ENCODE measurements around the gene ADAMTSL4. TPM values are rescaled to one million over a fixed set of nuclear protein-coding genes. Genes with fewer than 3 reads are reported as not detected.

Gene ADAMTSL4
- total and polyA plus RNA-seq, 2 of the 8 experiments (the other 6 are each of a cell fraction or from before 2014, with no cell fraction given) = 4.2 to 5.4 TPM

GRCh38 chr1:150555971-150556865, 7.0 kb downstream of the ADAMTSL4 start:
- H3K9ac ChIP-seq (replicated peaks in 1 of 4; ENCODE audit: extremely low read depth in 1 of 4, low read depth in 3 of 4, low read length in 3 of 4) = no peak overlapping the region
- H2BK5ac ChIP-seq (ENCODE audit: low read depth, low read length) = peak overlapping the region; percentile 29; the same call in 1 of the 2 replicates
- no peak overlapping the region for H2BK20ac ChIP-seq (ENCODE audit: low read length)
- H2BK15ac ChIP-seq (ENCODE audit: low read length) = no peak overlapping the region
- no peak overlapping the region for H3K4ac ChIP-seq (replicated peaks; ENCODE audit: insufficient read length, low read depth, low read length)
- H3K23me2 ChIP-seq (ENCODE audit: low read depth, low read length) = no peaks in the 10 kb centered on the region; the same call in 1 of the 2 replicates
- H4K91ac ChIP-seq (replicated peaks; ENCODE audit: insufficient read length, low read length) = no peak overlapping the region
- H3K56ac ChIP-seq (replicated peaks; ENCODE audit: insufficient read length, low read depth, low read length) = no peak overlapping the region
- H3K27me3 ChIP-seq (replicated peaks in 1 of 4; ENCODE audit: control insufficient read depth in 3 of 4, extremely low read depth in 1 of 4, insufficient read depth in 3 of 4, low read length in 3 of 4) = no peaks in the 10 kb centered on the region; a peak in 1 of 7 replicates
- no peak overlapping the region for H4K5ac ChIP-seq (ENCODE audit: insufficient read length, low read depth, low read length)
- 0 out of 2 replicates have a peak overlapping the region, but pooled peaks have one; percentile 29 for H2AK5ac ChIP-seq (ENCODE audit: low read depth, low read length)
- no peak for FAIRE-seq
- ChIA-PET CTCF (ENCODE audit: partially characterized antibody) (interaction anchor here (0.5 to 13.7 kb wide), 6 partner anchors 13 to 172 kb away, joined by 3 to 210 read pairs (median 4); no protein-coding TSS in a partner anchor), POLR2A (ENCODE audit: partially characterized antibody) (interaction anchor here (0.9 to 43.7 kb wide), 4 partner anchors 22 to 418 kb away, joined by 4 to 1380 read pairs (median 509); partner anchors contain the start of genes CERS2, ENSA and MCL1)
- H3K79me2 ChIP-seq (ENCODE audit: control insufficient read depth in 1 of 2, insufficient read depth in 2 of 2, low read length in 2 of 2) = 0 out of 4 replicates have a peak, but pooled peaks cover 0 to 5% of the 10 kb centered on the region in 2 experiments
- H3K14ac ChIP-seq (ENCODE audit: insufficient read length) = no peak overlapping the region
- no peak overlapping the region for H4K8ac ChIP-seq (ENCODE audit: extremely low read depth, insufficient read depth, low read length)
- H3K9me3 ChIP-seq (ENCODE audit: insufficient read depth in 2 of 2, low read depth in 1 of 2, low read length in 1 of 2) = no peaks in the 10 kb centered on the region
- H3K4me1 ChIP-seq (replicated peaks in 1 of 4; ENCODE audit: control insufficient read depth in 3 of 4, insufficient read depth in 4 of 4, low read length in 3 of 4) = peaks cover 2 to 23% (median 11%) of the 10 kb centered on the region in 4 experiments
- peak overlapping the region; percentile 78; the same call in 1 of the 2 replicates for H2BK12ac ChIP-seq (ENCODE audit: low read depth, low read length)
- H3K36me3 ChIP-seq (ENCODE audit: control insufficient read depth in 2 of 4, insufficient read depth in 4 of 4, low read length in 3 of 4) = peaks cover 0 to 4% (median 2%) of the 10 kb centered on the region in 4 experiments; a peak in 2 of 8 replicates
- DNase-seq (ENCODE audit: low read depth in 1 of 2, low spot score in 2 of 2) = no peak
- H3K18ac ChIP-seq (ENCODE audit: extremely low read depth, low read length) = no peak overlapping the region; the same call in 1 of the 2 replicates
- no peak overlapping the region for H3K4me2 ChIP-seq (ENCODE audit: insufficient read depth in 1 of 2, low read depth in 2 of 2, low read length in 2 of 2)
- H4K20me1 ChIP-seq (replicated peaks in 1 of 2; ENCODE audit: control insufficient read depth in 1 of 2, insufficient read depth in 2 of 2, low read length in 2 of 2) = peaks cover 0 to 6% of the 10 kb centered on the region in 2 experiments
- no peak overlapping the region for H3K4me3 ChIP-seq (ENCODE audit: extremely low read depth in 1 of 4, insufficient read depth in 2 of 4, low read depth in 3 of 4, low read length in 4 of 4)
- no peak overlapping the region for H3K27ac ChIP-seq (ENCODE audit: low read depth, low read length)
- 0 out of 2 replicates have a peak, but pooled peaks cover 3% of the 10 kb centered on the region for H3K79me1 ChIP-seq (ENCODE audit: low read depth, low read length)
- no peak overlapping the region for H2BK120ac ChIP-seq (replicated peaks; ENCODE audit: low read depth, low read length)
- no peak overlapping the region for H3K23ac ChIP-seq (ENCODE audit: insufficient read length)
- TF ChIP-seq KDM5A (IDR thresholded peaks at IDR 0.05; ENCODE audit: low read length) (no peak), POLR2AphosphoS5 (IDR thresholded peaks at IDR 0.05; ENCODE audit: low read depth, low read length) (no peak), EP300 (IDR thresholded peaks at IDR 0.05; ENCODE audit: borderline replicate concordance in 1 of 2, low read depth in 2 of 2, low read length in 2 of 2) (no peak), SP4 (IDR thresholded peaks at IDR 0.05; ENCODE audit: low read length) (no peak), TAF1 (IDR thresholded peaks at IDR 0.05; ENCODE audit: low read depth, low read length) (0 out of 2 replicates have a peak, but pooled peaks have one; percentile 16), NRF1 (IDR thresholded peaks at IDR 0.05; ENCODE audit: low read depth, low read length) (no peak)
- H2AFZ ChIP-seq (ENCODE audit: low read length) = no peak overlapping the region
- 89% methylated on average over 26 of the region's 26 CpGs; no CpG with 5 or more reads in 1 of the 2 experiments for WGBS, 2 experiments (ENCODE audit: extremely low coverage in 1 of 2, insufficient coverage in 1 of 2, insufficient read length in 1 of 2, insufficient replicate concordance in 2 of 2, low coverage in 1 of 2, low lambda C conversion rate in 2 of 2, missing lambda C conversion rate in 1 of 2)
